Esophagus squamous epithelium (tissue), 5 donors: ENCODE results near the gene FBXW7. TPM values are rescaled to one million over a fixed set of nuclear protein-coding genes. Genes with fewer than 3 reads are reported as not detected.

Experiments
- DNase-seq: peaks from one replicate; lab custom pipeline; 2025; lab: John Stamatoyannopoulos, UW
- H3K27ac ChIP-seq, 4 donors: fragments of 200-600 bp; sonication (generic); one replicate each; pipeline ENCODE4 v1.5.1; 2016 to 2019; ENCODE audit warnings: mild to moderate bottlenecking in 1 of 4
- H3K27me3 ChIP-seq, 4 donors: fragments of 200-600 bp; sonication (generic); 1 replicate in 3 of 4; 2 replicates in 1 of 4; pipeline versions ENCODE4 v1.5.1 to v1.6.0; 2017 to 2021; ENCODE audit warnings: antibody characterized with exemption in 1 of 4
- H3K36me3 ChIP-seq, 3 donors: fragments of 200-600 bp; sonication (generic); one replicate each; pipeline ENCODE4 v1.5.1; 2016 to 2019
- H3K4me1 ChIP-seq, 3 donors: fragments of 200-600 bp; sonication (generic); one replicate each; pipeline ENCODE4 v1.5.1; 2017 to 2019
- H3K4me3 ChIP-seq, 4 donors: fragments of 200-600 bp; sonication (generic); 1 replicate in 3 of 4; 2 replicates in 1 of 4; pipeline ENCODE4 v1.5.1; 2016 to 2019; ENCODE audit warnings: mild to moderate bottlenecking in 2 of 4, moderate library complexity in 1 of 4
- H3K9me3 ChIP-seq, 3 donors: fragments of 200-600 bp; sonication (generic); one replicate each; pipeline ENCODE4 v1.5.1; 2016 to 2019
- CTCF ChIP-seq, 6 experiments: fragments of 450-650 bp in 4 of 6; fragments of 200-600 bp in 2 of 6; sonication (generic) in 2 of 6; IDR thresholded peaks; one replicate each; pipeline ENCODE4 v1.5.1; 2016 to 2019; ENCODE audit warnings: antibody characterized with exemption in 6 of 6, mild to moderate bottlenecking in 4 of 6, moderate library complexity in 4 of 6
- POLR2A ChIP-seq, 4 donors: fragments of 450-650 bp; IDR thresholded peaks; one replicate each; pipeline ENCODE4 v1.6.1; 2017; ENCODE audit warnings: antibody characterized with exemption in 4 of 4, mild to moderate bottlenecking in 4 of 4, moderate library complexity in 3 of 4
- WGBS, 2 donors: methylation state at CpG; one replicate each; pipeline ENCODE4 v1.1.5; 2018; 5-methylcytosine and 5-hydroxymethylcytosine counted together
- intact Hi-C: fragments of 100-400 bp; cut with DNase I; formaldehyde crosslinking; loops from one replicate; pipeline ENCODE4 v1.15.0; 2022
- total RNA-seq, 4 donors: library from RNA; depleted of rRNA; stranded (reverse); fragments of >200 nt; gene quantifications; one replicate each; pipeline ENCODE4 v1.1.0, GENCODE V29; 2016
- donor health status: DM: yes; HTN: yes; CAD: no.

FBXW7 gene
- total RNA-seq, 4 donors from 2014 or later: 32.3 to 92.7 (median 36.9) TPM

GRCh38 chr4:152468408-152468807, 67.5 kb downstream of the FBXW7 start:
- Histone ChIP-seq H3K27me3 (no peaks in the 10 kb centered on the region), H3K27ac (no peak overlapping the region), H3K9me3 (no peaks in the 10 kb centered on the region), H3K4me3 (no peak overlapping the region), H3K36me3 (no peaks in the 10 kb centered on the region), H3K4me1 (peaks cover 0 to 10% (median 0%) of the 10 kb centered on the region in 3 donors)
- WGBS, 2 donors: 40 to 70% methylated on average over 1 of the region's 1 CpG
- DNase-seq: no peak
- TF ChIP-seq CTCF (IDR thresholded peaks at IDR 0.05) (no peak), POLR2A (IDR thresholded peaks at IDR 0.05) (no peak)
- intact Hi-C loops: no loop called here

- 77 to 84% methylated on average over 4 of the region's 4 CpGs for WGBS, 2 donors
- intact Hi-C loops: no loop called here
- no peaks in the 10 kb centered on the region for H3K36me3 ChIP-seq
- no peak for TF ChIP-seq CTCF (IDR thresholded peaks at IDR 0.05)
- TF ChIP-seq POLR2A (IDR thresholded peaks at IDR 0.05): no peak
- no peaks in the 10 kb centered on the region for H3K9me3 ChIP-seq
- H3K27me3 ChIP-seq: no peaks in the 10 kb centered on the region
- no peak overlapping the region for H3K4me3 ChIP-seq
- peaks cover 0 to 10% (median 0%) of the 10 kb centered on the region in 3 donors for H3K4me1 ChIP-seq
- DNase-seq: no peak
- no peak overlapping the region for H3K27ac ChIP-seq
These were observed 68.8 kb downstream of the FBXW7 start for GRCh38 chr4:152467101-152467500.

GRCh38 chr4:152464030-152464823, 71.7 kb downstream of the FBXW7 start:
- H3K36me3 ChIP-seq: no peaks in the 10 kb centered on the region
- H3K27me3 ChIP-seq: no peaks in the 10 kb centered on the region
- H3K27ac ChIP-seq: no peak overlapping the region
- WGBS, 2 donors: 54 to 66% methylated on average over 5 of the region's 5 CpGs
- TF ChIP-seq CTCF (IDR thresholded peaks at IDR 0.05) (no peak), POLR2A (IDR thresholded peaks at IDR 0.05) (no peak)
- H3K4me1 ChIP-seq: peaks cover 0 to 10% (median 0%) of the 10 kb centered on the region in 3 donors
- intact Hi-C loops: no loop called here
- H3K9me3 ChIP-seq: no peaks in the 10 kb centered on the region
- no peak for DNase-seq
- H3K4me3 ChIP-seq: no peak overlapping the region

- 74 to 76% methylated on average over 2 of the region's 2 CpGs for WGBS, 2 donors
- no peak overlapping the region for H3K4me3 ChIP-seq
- no peaks in the 10 kb centered on the region for H3K36me3 ChIP-seq
- no peaks in the 10 kb centered on the region for H3K9me3 ChIP-seq
- DNase-seq: no peak
- H3K27me3 ChIP-seq: no peaks in the 10 kb centered on the region
- no peak for TF ChIP-seq CTCF (IDR thresholded peaks at IDR 0.05)
- no peak for TF ChIP-seq POLR2A (IDR thresholded peaks at IDR 0.05)
- intact Hi-C loops: no loop called here
- H3K27ac ChIP-seq: no peak overlapping the region
- peaks cover 0 to 10% (median 0%) of the 10 kb centered on the region in 3 donors for H3K4me1 ChIP-seq
These were observed 72.3 kb downstream of the FBXW7 start for GRCh38 chr4:152463562-152463961.

GRCh38 chr4:152462695-152463094, 73.2 kb downstream of the FBXW7 start:
- no peak for TF ChIP-seq POLR2A (IDR thresholded peaks at IDR 0.05)
- TF ChIP-seq CTCF (IDR thresholded peaks at IDR 0.05): no peak
- no peak overlapping the region for H3K27ac ChIP-seq
- 71 to 89% methylated on average over 1 of the region's 1 CpG for WGBS, 2 donors
- intact Hi-C loops: no loop called here
- H3K36me3 ChIP-seq: no peaks in the 10 kb centered on the region
- no peak overlapping the region for H3K4me3 ChIP-seq
- H3K27me3 ChIP-seq: no peaks in the 10 kb centered on the region
- DNase-seq: no peak
- peaks cover 0 to 10% (median 0%) of the 10 kb centered on the region in 3 donors for H3K4me1 ChIP-seq
- no peaks in the 10 kb centered on the region for H3K9me3 ChIP-seq
